ENCODE results near the gene CRTAP. TPM values are rescaled to one million over a fixed set of nuclear protein-coding genes. Genes with fewer than 3 reads are reported as not detected.
A peak's percentile ranks its signal among the peaks of the same experiment; 100 is the strongest.
"Not testable (repeated sequence)": the region's sequence is repeated elsewhere in the genome, so short reads cannot be mapped to it uniquely, and the experiment has no call there.

The CRTAP gene
- total RNA-seq = 100 to 1,000 TPM; 133 to 180 (median 149) TPM
- polyA plus RNA-seq = 51.8 TPM
- long read RNA-seq, donor 1, full-length matches to known transcripts = 254 of 338 reads
- long read RNA-seq, donor 1, partial matches to known transcripts = 75 of 338 reads
- long read RNA-seq, donor 1, other reads (novel, unspliced or antisense) = 9 of 338 reads
- long read RNA-seq, donor 2, full-length matches to known transcripts = 86 of 108 reads
- long read RNA-seq, donor 2, partial matches to known transcripts = 0 of 108 reads
- long read RNA-seq, donor 2, other reads (novel, unspliced or antisense) = 22 of 108 reads
- long read RNA-seq, donor 3, full-length matches to known transcripts = 477 of 576 reads
- long read RNA-seq, donor 3, partial matches to known transcripts = 9 of 576 reads
- long read RNA-seq, donor 3, other reads (novel, unspliced or antisense) = 90 of 576 reads
- long read RNA-seq, donor 4, full-length matches to known transcripts = 105 of 127 reads
- long read RNA-seq, donor 4, partial matches to known transcripts = 20 of 127 reads
- long read RNA-seq, donor 4, other reads (novel, unspliced or antisense) = 2 of 127 reads

DNA sequence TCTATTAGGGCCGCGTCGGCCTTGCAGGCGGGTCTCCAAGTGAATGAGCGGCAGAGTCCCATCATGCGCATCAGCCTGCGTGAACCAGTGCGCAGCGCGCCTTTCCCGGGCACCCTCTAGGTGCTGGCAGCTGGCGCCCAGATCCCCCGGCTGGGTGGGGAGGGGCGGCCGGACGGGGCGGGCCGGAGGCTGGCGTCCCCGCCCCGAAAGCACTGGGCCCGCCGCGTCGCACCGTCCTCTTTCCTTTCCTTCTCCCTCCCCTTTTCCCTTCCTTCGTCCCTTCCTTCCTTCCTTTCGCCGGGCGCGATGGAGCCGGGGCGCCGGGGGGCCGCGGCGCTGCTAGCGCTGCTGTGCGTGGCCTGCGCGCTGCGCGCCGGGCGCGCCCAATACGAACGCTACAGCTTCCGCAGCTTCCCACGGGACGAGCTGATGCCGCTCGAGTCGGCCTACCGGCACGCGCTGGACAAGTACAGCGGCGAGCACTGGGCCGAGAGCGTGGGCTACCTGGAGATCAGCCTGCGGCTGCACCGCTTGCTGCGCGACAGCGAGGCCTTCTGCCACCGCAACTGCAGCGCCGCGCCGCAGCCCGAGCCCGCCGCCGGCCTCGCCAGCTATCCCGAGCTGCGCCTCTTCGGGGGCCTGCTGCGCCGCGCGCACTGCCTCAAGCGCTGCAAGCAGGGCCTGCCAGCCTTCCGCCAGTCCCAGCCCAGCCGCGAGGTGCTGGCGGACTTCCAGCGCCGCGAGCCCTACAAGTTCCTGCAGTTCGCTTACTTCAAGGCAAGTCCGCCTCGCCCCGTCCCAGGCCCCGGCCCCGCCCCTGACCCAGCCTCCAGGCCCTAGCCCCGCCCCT, at the start of gene CRTAP:
CRTAP (plus strand) TSS at position 243 of the 850 bp plus-strand sequence; CDS start at position 307, 64 bp downstream.
- Histone ChIP-seq H3K4me3 (ENCODE audit: low read length) (peak within 1 kb of the TSS; percentile 54), H3K4me1 (ENCODE audit: control insufficient read depth, insufficient read depth, low read length) (peaks cover 3% of the 10 kb centered on the region), H3K27ac (ENCODE audit: low read length) (peak within 1 kb of the TSS; percentile 94), H3K9me3 (ENCODE audit: control insufficient read depth, low read length) (no peaks in the 10 kb centered on the region), H3K27me3 (ENCODE audit: control insufficient read depth, insufficient read depth) (no peaks in the 10 kb centered on the region)
- under 1% methylated on average over 93 of the region's 98 CpGs for WGBS
- intact Hi-C loops (cut with DNase I) = no loop called here
- DNase-seq = peak; percentile 98 to 99 (median 99)
- peak; percentile 97 for ATAC-seq

DNA sequence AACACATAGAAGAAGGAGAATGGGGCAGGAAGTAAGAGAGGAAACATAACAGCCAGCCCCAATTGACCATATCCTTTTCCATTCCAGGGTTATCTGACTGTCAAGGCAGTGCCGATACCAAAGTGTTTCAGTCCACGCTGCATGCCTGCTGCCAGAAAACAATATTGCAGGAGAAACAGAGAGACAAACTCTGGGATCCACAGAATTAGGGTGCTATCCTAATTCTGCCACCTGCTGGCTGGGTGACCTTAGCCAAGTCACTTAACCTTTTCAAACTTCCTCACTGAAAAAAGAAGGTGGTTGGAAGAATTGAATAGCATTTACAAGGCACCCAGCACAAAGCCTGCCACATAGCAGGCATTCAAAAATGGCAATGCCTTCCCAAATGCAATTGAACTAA, 48.9 kb upstream of the CRTAP start:
- intact Hi-C loops (cut with DNase I) = no loop called here
- H3K27ac ChIP-seq (ENCODE audit: low read length) = no peak overlapping the region
- H3K27me3 ChIP-seq (ENCODE audit: control insufficient read depth, insufficient read depth) = no peaks in the 10 kb centered on the region
- H3K4me3 ChIP-seq (ENCODE audit: low read length) = no peak overlapping the region
- DNase-seq (no peak), ATAC-seq (no peak)
- no peaks in the 10 kb centered on the region for H3K9me3 ChIP-seq (ENCODE audit: control insufficient read depth, low read length)
- WGBS = 60% methylated on average over 2 of the region's 2 CpGs
- H3K4me1 ChIP-seq (ENCODE audit: control insufficient read depth, insufficient read depth, low read length) = no peaks in the 10 kb centered on the region

DNA sequence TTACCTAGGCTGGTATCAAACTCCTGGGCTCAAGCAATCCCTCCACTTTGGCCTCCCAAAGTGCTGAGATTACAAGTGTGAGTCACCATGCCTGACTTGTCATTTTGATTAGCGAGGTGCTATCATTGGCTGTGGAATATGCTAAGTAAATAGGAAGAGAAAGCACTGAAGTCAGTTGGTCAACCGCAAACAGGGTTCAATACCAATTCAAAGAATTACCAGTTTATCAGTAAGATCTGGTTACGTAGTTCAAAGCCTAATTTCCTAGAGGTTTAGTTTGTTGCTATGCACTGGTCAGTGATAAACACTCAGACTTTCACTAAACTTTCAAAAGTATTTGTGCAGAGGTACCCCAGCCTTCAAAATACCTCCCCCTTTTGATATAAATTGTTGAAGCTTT, 46.3 kb upstream of the CRTAP start:
- DNase-seq (no peak), ATAC-seq (no peak)
- intact Hi-C loops (cut with DNase I) = no loop called here
- Histone ChIP-seq H3K27ac (ENCODE audit: low read length) (no peak overlapping the region), H3K4me1 (ENCODE audit: control insufficient read depth, insufficient read depth, low read length) (no peaks in the 10 kb centered on the region), H3K4me3 (ENCODE audit: low read length) (no peak overlapping the region), H3K27me3 (ENCODE audit: control insufficient read depth, insufficient read depth) (no peaks in the 10 kb centered on the region), H3K9me3 (ENCODE audit: control insufficient read depth, low read length) (no peaks in the 10 kb centered on the region)
- whole genome bisulfite sequencing = 76% methylated on average over 3 of the region's 3 CpGs

DNA sequence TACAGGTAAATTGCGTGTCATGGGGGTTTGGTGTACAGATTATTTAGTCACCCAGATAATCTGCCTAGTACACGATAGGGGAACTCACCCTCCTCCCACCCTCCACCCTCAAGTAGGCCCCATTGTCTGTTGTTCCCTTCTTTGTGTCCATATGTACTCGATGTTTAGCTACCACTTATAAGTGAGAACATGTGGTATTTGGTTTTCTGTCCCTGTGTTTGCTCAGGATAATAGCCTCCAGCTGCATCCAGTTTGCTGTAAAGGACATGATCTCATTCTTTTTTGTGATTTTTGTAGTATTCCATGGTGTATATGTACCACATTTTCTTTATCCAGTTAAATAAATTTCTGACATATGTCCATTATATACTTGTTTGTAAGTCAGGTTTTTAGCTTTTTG, 44.0 kb upstream of the CRTAP start:
- H3K4me1 ChIP-seq (ENCODE audit: control insufficient read depth, insufficient read depth, low read length); H3K4me3 ChIP-seq (ENCODE audit: low read length); H3K27ac ChIP-seq (ENCODE audit: low read length); H3K27me3 ChIP-seq (ENCODE audit: control insufficient read depth, insufficient read depth); DNase-seq; H3K9me3 ChIP-seq (ENCODE audit: control insufficient read depth, low read length); ATAC-seq: not testable (repeated sequence)
- intact Hi-C loops (cut with DNase I) = loop anchor here in 2 of 4 donors (5.0 to 10.0 kb wide), 2 partner anchors 118 to 125 kb away; partner anchors contain the start of gene CCR4 (in 1 of the 2)
- whole genome bisulfite sequencing = 49% methylated on average over 3 of the region's 3 CpGs

DNA sequence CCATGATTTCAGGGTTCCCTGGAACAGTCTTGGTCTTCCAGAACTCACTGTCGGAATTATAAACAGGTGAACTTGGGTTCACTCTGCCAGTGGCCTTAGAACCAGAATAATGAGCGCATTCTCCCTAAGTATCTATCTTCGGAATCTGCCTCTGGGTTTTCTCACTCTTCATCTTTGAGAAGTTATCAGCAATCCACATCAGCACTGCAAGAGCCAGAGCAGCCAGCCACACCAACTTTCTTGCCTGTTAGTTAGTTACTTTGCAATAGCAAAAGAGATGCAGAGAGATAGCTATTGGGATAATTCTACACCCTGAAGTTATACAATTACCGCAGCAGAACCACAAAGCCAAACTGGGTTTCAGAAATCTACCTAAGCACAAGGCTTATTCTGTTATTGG, 42.6 kb upstream of the CRTAP start:
- WGBS = 95% methylated on average over 4 of the region's 4 CpGs
- Histone ChIP-seq H3K27ac (ENCODE audit: low read length) (no peak overlapping the region), H3K27me3 (ENCODE audit: control insufficient read depth, insufficient read depth) (no peaks in the 10 kb centered on the region), H3K4me3 (ENCODE audit: low read length) (no peak overlapping the region), H3K9me3 (ENCODE audit: control insufficient read depth, low read length) (no peaks in the 10 kb centered on the region), H3K4me1 (ENCODE audit: control insufficient read depth, insufficient read depth, low read length) (no peaks in the 10 kb centered on the region)
- ATAC-seq (no peak), DNase-seq (no peak)
- intact Hi-C loops (cut with DNase I) = loop anchor here in 2 of 4 donors (5.0 to 10.0 kb wide), 2 partner anchors 119 to 126 kb away; partner anchors contain the start of gene CCR4 (in 1 of the 2)

DNA sequence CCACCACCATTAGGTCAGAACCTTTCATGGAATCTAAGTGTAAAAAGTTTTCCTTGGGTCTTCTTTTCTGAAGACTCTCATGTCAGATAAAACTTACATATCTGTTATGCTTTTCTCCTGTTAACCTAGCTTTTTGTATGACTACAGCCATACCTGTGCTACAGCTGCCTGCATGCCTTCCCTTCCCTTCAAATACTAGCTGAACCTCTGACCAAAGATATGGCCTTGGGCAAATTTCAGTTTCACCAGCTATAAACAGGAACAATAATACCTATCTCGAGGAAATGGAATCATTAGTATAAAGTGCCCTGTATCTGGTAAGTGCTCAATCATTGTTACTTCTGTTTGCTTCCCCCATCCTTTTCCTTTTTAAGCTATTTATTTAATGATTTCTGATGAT, 41.9 kb upstream of the CRTAP start:
- no peaks in the 10 kb centered on the region for H3K27me3 ChIP-seq (ENCODE audit: control insufficient read depth, insufficient read depth)
- H3K4me3 ChIP-seq (ENCODE audit: low read length) = no peak overlapping the region
- ATAC-seq (no peak), DNase-seq (no peak)
- H3K9me3 ChIP-seq (ENCODE audit: control insufficient read depth, low read length) = no peaks in the 10 kb centered on the region
- H3K4me1 ChIP-seq (ENCODE audit: control insufficient read depth, insufficient read depth, low read length) = no peaks in the 10 kb centered on the region
- no peak overlapping the region for H3K27ac ChIP-seq (ENCODE audit: low read length)
- WGBS = 88% methylated on average over 1 of the region's 1 CpG
- intact Hi-C loops (cut with DNase I) = loop anchor here in 2 of 4 donors (5.0 to 10.0 kb wide), 2 partner anchors 120 to 127 kb away; partner anchors contain the start of gene CCR4 (in 1 of the 2)

DNA sequence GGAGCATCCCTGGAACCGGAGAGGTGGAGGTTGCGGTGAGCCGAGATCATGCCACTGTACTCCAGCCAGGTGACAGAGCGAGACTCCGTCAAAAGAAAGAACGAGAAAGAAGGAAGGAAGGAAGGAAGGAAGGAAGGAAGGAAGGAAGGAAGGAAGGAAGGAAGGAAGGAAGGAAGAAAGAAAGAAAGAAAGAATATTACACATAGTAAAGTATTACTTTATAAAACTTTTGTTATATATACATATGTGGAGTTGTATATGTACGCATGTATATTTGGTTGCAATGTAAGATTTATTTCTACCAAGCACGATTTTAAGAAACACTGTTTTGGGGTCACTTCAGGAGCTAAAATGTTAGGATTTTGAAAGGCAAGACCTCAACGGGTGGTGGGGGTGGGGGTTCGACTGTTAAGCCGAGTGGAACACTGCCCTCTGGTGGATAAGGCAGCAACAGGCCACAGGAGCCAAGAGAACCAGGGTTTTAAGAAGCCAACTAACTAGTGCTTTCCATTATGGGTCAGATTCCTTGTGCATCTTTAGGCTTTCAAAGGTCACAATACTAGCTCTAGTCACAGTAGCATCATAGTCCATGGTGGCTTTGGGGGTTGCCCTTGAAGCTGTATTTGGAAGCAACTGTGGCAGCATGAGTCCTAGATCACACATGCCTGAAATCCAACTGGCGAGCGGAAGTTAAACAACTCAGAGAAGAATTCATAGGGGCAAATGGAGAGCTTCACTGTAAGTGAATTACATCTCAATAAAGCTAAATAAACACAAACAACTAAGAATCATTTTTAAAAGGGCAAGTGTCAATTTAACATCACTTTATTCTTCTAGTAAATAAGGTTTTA, 39.4 kb upstream of the CRTAP start:
- Histone ChIP-seq H3K9me3 (ENCODE audit: control insufficient read depth, low read length) (no peaks in the 10 kb centered on the region), H3K4me3 (ENCODE audit: low read length) (no peak overlapping the region), H3K27me3 (ENCODE audit: control insufficient read depth, insufficient read depth) (no peaks in the 10 kb centered on the region), H3K27ac (ENCODE audit: low read length) (no peak overlapping the region), H3K4me1 (ENCODE audit: control insufficient read depth, insufficient read depth, low read length) (no peaks in the 10 kb centered on the region)
- DNase-seq (peak; percentile 35 to 77 (median 65)), ATAC-seq (peak; percentile 63 to 73)
- WGBS = 62% methylated on average over 13 of the region's 13 CpGs
- intact Hi-C loops (cut with DNase I) = loop anchor here in 2 of 4 donors (5.0 to 10.0 kb wide), 2 partner anchors 122 to 130 kb away; partner anchors contain the start of gene CCR4 (in 1 of the 2)

DNA sequence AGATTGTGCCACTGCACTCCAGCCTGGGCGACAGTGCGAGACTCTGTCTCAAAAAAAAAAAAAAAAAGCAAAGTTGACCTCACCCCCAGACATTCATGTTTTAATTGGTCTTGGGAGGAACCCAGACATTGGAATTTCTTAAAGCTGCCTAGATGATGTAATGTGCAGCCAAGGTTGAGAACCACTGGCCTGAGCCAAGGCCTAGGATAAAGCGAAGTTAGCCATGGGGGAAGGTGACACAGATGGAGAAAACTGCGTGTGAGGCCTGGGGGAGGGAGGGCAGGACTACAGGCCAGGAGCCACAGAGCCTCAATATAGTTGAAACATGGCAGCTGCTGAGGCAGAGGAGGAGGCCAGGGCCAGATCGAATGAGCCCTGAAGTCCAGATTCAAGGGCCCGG, 37.8 kb upstream of the CRTAP start:
- no peak for DNase-seq
- peak; percentile 38 to 49 for ATAC-seq
- intact Hi-C loops (cut with DNase I) = loop anchor here in 1 of 4 donors (10.0 kb wide), 1 partner anchor 131 kb away; no protein-coding TSS in a partner anchor
- WGBS = 75% methylated on average over 6 of the region's 6 CpGs
- no peaks in the 10 kb centered on the region for H3K4me1 ChIP-seq (ENCODE audit: control insufficient read depth, insufficient read depth, low read length)
- H3K27ac ChIP-seq (ENCODE audit: low read length) = no peak overlapping the region
- H3K27me3 ChIP-seq (ENCODE audit: control insufficient read depth, insufficient read depth) = no peaks in the 10 kb centered on the region
- H3K4me3 ChIP-seq (ENCODE audit: low read length) = no peak overlapping the region
- H3K9me3 ChIP-seq (ENCODE audit: control insufficient read depth, low read length) = no peaks in the 10 kb centered on the region

DNA sequence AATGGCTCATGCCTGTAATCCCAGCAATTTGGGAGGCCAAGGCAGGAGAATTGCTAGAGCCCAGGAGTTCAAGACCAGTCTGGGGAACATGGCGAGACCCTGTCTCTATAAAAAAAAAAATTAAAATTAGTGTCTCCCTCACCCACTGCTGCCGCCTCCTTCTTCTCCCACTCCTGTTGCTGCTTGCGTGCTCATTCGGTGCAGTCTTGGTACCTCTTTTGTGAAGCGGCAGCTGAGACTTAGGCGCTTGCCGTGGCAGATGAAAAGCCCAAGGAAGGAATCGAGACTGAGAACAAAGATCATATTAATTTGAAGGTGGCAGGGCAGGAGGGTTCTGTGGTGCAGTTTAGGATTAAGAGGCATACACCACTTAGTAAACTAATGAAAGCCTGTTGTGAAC, 36.9 kb upstream of the CRTAP start:
- H3K27ac ChIP-seq (ENCODE audit: low read length) = no peak overlapping the region
- intact Hi-C loops (cut with DNase I) = loop anchor here in 1 of 4 donors (10.0 kb wide), 1 partner anchor 132 kb away; no protein-coding TSS in a partner anchor
- WGBS = 97% methylated on average over 8 of the region's 8 CpGs
- DNase-seq (no peak), ATAC-seq (no peak)
- H3K9me3 ChIP-seq (ENCODE audit: control insufficient read depth, low read length) = no peaks in the 10 kb centered on the region
- H3K4me1 ChIP-seq (ENCODE audit: control insufficient read depth, insufficient read depth, low read length) = no peaks in the 10 kb centered on the region
- no peaks in the 10 kb centered on the region for H3K27me3 ChIP-seq (ENCODE audit: control insufficient read depth, insufficient read depth)
- H3K4me3 ChIP-seq (ENCODE audit: low read length) = no peak overlapping the region

DNA sequence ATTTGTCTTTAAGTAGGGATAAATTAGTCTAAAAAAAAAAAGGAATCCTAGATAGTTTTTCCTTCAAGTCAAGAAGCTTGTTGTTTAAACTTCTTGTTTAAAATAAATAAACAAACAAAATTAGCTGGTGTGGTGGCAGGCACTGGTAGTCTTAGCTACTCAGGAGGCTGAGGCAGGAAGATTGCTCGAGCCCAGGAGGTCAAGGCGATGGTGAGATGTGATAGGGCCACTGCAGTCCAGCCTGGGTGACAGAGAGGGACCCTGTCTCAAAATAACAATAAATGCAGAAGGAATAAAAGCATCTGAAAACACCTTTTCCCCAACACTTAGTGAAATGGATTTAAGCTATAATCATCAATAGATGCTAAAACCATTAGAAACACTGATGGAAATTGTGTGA, 35.8 kb upstream of the CRTAP start:
- Histone ChIP-seq H3K4me3 (ENCODE audit: low read length) (no peak overlapping the region), H3K4me1 (ENCODE audit: control insufficient read depth, insufficient read depth, low read length) (no peaks in the 10 kb centered on the region), H3K27me3 (ENCODE audit: control insufficient read depth, insufficient read depth) (no peaks in the 10 kb centered on the region), H3K27ac (ENCODE audit: low read length) (no peak overlapping the region), H3K9me3 (ENCODE audit: control insufficient read depth, low read length) (no peaks in the 10 kb centered on the region)
- ATAC-seq (no peak), DNase-seq (no peak)
- 96% methylated on average over 2 of the region's 2 CpGs for WGBS
- intact Hi-C loops (cut with DNase I) = loop anchor here in 1 of 4 donors (10.0 kb wide), 1 partner anchor 133 kb away; no protein-coding TSS in a partner anchor
